MCF 10A (cell line): ENCODE data around the gene DLGAP5. TPM values are rescaled to one million over a fixed set of nuclear protein-coding genes. Genes with fewer than 3 reads are reported as not detected.

Experiments
- BruUV-seq: library from RNA; stranded (reverse); fragments of 400-500 nt; replicated peaks from 2 replicates; lab custom pipeline; 2021; lab: Mats Ljungman, UMichigan
- CTCF ChIA-PET: fragments of 300-600 bp; sonication (Branson Sonifier 250); formaldehyde crosslinking; extraction: SDS; loops from one replicate; lab custom pipeline; 2021; ENCODE audit warnings: antibody characterized with exemption, inconsistent platforms; lab: Yijun Ruan, JAX
- POLR2A ChIA-PET: fragments of 300-600, 350-650 bp; sonication (Branson Sonifier 250); formaldehyde crosslinking; extraction: SDS; loops from one replicate; lab custom pipeline; 2020; ENCODE audit warnings: antibody characterized with exemption, inconsistent platforms; lab: Yijun Ruan, JAX
- DNase-seq: peaks from one replicate; pipeline ENCODE4 v3.0.0-alpha.2; 2018; ENCODE audit not compliant: unreplicated experiment
- H3K27ac Mint-ChIP-seq: one replicate; pipeline ENCODE4 v1.8.0; 2022; ENCODE audit warnings: mild to moderate bottlenecking, low read depth, mixed read lengths; ENCODE audit not compliant: unreplicated experiment
- H3K27me3 Mint-ChIP-seq: one replicate; pipeline ENCODE4 v1.8.0; 2022; ENCODE audit warnings: mixed read lengths; ENCODE audit not compliant: insufficient read depth, unreplicated experiment
- H3K36me3 Mint-ChIP-seq: one replicate; pipeline ENCODE4 v1.8.0; 2022; ENCODE audit warnings: mild to moderate bottlenecking, moderate library complexity, mixed read lengths; ENCODE audit not compliant: insufficient read depth, unreplicated experiment
- H3K4me1 Mint-ChIP-seq: one replicate; pipeline ENCODE4 v1.8.0; 2022; ENCODE audit warnings: mixed read lengths; ENCODE audit not compliant: insufficient read depth, unreplicated experiment
- H3K4me3 Mint-ChIP-seq: one replicate; pipeline ENCODE4 v1.8.0; 2022; ENCODE audit warnings: mild to moderate bottlenecking, moderate library complexity, mixed read lengths; ENCODE audit not compliant: unreplicated experiment
- H3K9me3 Mint-ChIP-seq: one replicate; pipeline ENCODE4 v1.8.0; 2022; ENCODE audit warnings: mixed read lengths; ENCODE audit not compliant: unreplicated experiment
- intact Hi-C: fragments of 100-400 bp; cut with micrococcal nuclease; formaldehyde crosslinking; loops from 2 replicates; pipeline ENCODE4 v1.14.1; 2022
- total RNA-seq: library from RNA; stranded (reverse); gene quantifications from 2 replicates; pipeline ENCODE4 v1.2.3, GENCODE V29; 2022
- TF ChIP-seq, protein P1 (sequence below): fragments of 200-600 bp; IDR thresholded peaks from one replicate; pipeline ENCODE4 v1.8.0; 2022; ENCODE audit warnings: antibody characterized with exemption, mild to moderate bottlenecking; ENCODE audit not compliant: unreplicated experiment

Gene DLGAP5
- total RNA-seq, 1 experiment from 2014 or later = 17.6 TPM

DNA sequence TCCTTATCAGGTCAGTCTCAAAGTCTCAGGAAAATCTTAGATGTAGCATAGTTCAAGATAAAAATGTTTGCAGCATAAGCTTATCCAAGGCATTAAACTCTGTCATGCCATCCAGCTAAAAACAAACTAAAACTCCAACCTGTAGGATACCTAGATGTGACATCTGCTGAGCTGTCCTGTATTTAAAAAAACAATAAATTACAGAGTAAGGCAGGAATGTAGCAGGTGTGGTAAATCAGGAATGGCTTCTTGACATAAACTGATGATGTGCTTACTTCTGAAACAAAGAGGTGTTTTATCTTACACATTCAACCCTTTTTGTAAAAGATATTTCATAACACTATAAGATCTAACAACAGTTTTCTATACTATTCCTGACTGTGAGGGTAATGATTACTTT, 30.6 kb upstream of the DLGAP5 start:
- Mint-ChIP-seq H3K4me3 (no peak overlapping the region), H3K27me3 (no peaks in the 10 kb centered on the region), H3K36me3 (no peaks in the 10 kb centered on the region), H3K27ac (no peak overlapping the region), H3K4me1 (peaks cover 6% of the 10 kb centered on the region), H3K9me3 (no peaks in the 10 kb centered on the region)
- POLR2A ChIA-PET = interaction anchor here (0.6 kb wide), 1 partner anchor 115 kb away, joined by 3 read pairs; no protein-coding TSS in a partner anchor
- intact Hi-C loops = no loop called here
- CTCF ChIA-PET = interaction anchor here (2.0 kb wide), 1 partner anchor 49 kb away, joined by 5 read pairs; no protein-coding TSS in a partner anchor
- DNase-seq = no peak
- no TSS peak for BruUV-seq
- TF ChIP-seq, protein P1, sequence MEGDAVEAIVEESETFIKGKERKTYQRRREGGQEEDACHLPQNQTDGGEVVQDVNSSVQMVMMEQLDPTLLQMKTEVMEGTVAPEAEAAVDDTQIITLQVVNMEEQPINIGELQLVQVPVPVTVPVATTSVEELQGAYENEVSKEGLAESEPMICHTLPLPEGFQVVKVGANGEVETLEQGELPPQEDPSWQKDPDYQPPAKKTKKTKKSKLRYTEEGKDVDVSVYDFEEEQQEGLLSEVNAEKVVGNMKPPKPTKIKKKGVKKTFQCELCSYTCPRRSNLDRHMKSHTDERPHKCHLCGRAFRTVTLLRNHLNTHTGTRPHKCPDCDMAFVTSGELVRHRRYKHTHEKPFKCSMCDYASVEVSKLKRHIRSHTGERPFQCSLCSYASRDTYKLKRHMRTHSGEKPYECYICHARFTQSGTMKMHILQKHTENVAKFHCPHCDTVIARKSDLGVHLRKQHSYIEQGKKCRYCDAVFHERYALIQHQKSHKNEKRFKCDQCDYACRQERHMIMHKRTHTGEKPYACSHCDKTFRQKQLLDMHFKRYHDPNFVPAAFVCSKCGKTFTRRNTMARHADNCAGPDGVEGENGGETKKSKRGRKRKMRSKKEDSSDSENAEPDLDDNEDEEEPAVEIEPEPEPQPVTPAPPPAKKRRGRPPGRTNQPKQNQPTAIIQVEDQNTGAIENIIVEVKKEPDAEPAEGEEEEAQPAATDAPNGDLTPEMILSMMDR = no peak

DNA sequence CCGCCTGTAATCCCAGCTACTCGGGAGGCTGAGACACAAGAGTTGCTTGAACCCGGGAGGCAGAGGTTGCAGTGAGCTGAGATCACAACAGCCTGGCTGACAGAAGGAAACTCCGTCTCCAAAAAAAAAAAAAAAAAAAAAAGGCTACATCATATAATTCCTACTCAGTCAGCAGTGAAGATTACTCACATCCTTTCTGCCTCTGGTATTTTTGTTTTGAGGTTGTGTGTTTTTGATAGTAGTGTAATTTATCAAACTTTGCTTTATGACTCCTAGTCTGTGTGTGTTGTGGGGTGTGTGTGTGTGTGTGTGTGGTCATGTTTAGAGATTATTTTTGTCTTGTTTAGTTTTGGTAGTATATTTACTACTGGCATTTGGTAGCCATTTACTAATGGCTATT, 29.8 kb upstream of the DLGAP5 start:
- no peak overlapping the region for H3K27ac Mint-ChIP-seq
- BruUV-seq = no TSS peak
- no peaks in the 10 kb centered on the region for H3K9me3 Mint-ChIP-seq
- peak; percentile 12 for DNase-seq
- POLR2A ChIA-PET = no interaction called here
- CTCF ChIA-PET = interaction anchor here (0.6 kb wide), 1 partner anchor 1155 kb away, joined by 3 read pairs; no protein-coding TSS in a partner anchor
- no peaks in the 10 kb centered on the region for H3K27me3 Mint-ChIP-seq
- TF ChIP-seq, protein P1 = no peak
- no peaks in the 10 kb centered on the region for H3K36me3 Mint-ChIP-seq
- H3K4me1 Mint-ChIP-seq = peaks cover 6% of the 10 kb centered on the region
- intact Hi-C loops = no loop called here
- no peak overlapping the region for H3K4me3 Mint-ChIP-seq

DNA sequence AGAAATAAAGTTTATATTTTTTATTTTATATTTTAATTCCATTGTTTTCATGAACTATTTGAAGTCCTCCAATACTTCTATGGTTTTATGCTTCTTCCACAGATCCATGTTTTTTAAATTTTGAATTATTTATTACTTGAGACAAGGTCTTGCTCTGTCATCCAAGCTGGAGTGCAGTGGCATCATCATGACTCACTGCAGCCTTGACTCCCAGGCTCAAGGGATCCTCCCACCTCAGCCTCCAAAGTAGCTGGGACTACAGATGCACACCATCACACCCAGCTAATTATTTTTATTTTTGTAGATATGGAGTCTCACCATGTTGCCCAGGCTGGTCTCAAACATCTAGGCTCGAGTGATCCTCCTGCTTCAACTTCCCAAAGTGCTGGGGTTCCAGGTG, 28.8 kb upstream of the DLGAP5 start:
- no TSS peak for BruUV-seq
- Mint-ChIP-seq H3K9me3 (no peaks in the 10 kb centered on the region), H3K36me3 (no peaks in the 10 kb centered on the region), H3K4me3 (no peak overlapping the region), H3K27me3 (no peaks in the 10 kb centered on the region), H3K27ac (no peak overlapping the region), H3K4me1 (peaks cover 6% of the 10 kb centered on the region)
- TF ChIP-seq, protein P1 = no peak
- peak; percentile 10 for DNase-seq
- intact Hi-C loops = no loop called here
- ChIA-PET CTCF (no interaction called here), POLR2A (no interaction called here)

DNA sequence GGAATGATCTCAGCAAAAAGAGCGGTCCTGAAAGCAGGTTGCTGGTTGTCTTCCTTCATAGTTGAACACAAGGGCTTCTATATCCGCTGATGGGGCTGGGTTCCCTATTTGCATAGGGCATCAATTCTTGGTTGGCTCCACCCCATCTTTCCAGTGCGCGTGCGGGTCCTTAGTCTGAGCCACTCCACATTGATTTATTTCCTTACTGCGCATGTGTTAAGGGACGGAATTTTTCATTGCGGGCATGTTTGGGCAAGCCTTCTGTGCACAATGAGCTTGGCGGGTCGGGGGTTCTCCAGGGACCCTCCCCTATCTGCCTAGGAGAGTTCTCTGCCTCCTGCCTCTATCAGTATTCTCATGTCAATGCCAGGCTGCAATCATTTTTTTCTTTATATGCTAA, 21.2 kb upstream of the DLGAP5 start:
- H3K9me3 Mint-ChIP-seq = no peaks in the 10 kb centered on the region
- CTCF ChIA-PET = interaction anchor here (0.5 to 4.1 kb wide), 13 partner anchors 10 to 363 kb away, joined by 3 to 22 read pairs (median 4); no protein-coding TSS in a partner anchor
- peak overlapping the region; percentile 16 for H3K4me3 Mint-ChIP-seq
- POLR2A ChIA-PET = interaction anchor here (0.6 to 3.0 kb wide), 15 partner anchors 14 to 422 kb away, joined by 3 to 37 read pairs (median 4); partner anchors contain the start of genes DLGAP5, FBXO34 and MAPK1IP1L
- TF ChIP-seq, protein P1 = no peak
- H3K36me3 Mint-ChIP-seq = no peaks in the 10 kb centered on the region
- no peaks in the 10 kb centered on the region for H3K27me3 Mint-ChIP-seq
- peak; percentile 82 for DNase-seq
- BruUV-seq = no TSS peak
- peak overlapping the region; percentile 87 for H3K27ac Mint-ChIP-seq
- H3K4me1 Mint-ChIP-seq = peaks cover 14% of the 10 kb centered on the region
- intact Hi-C loops = loop anchor here (1.0 to 5.0 kb wide), 3 partner anchors 60 to 218 kb away; partner anchors contain the start of gene FBXO34
